Effector memory CD4-positive, alpha-beta T cell (primary cell): ENCODE data around the gene C16orf92.
A peak's percentile ranks its signal among the peaks of the same experiment; 100 is the strongest.

Experiments used
- DNase-seq, 3 donors: peaks; one replicate each; pipeline ENCODE4 v3.0.0-alpha.2; 2020
- H3K27ac ChIP-seq: 2 replicates; pipeline ENCODE4 v1.7.0; 2013; ENCODE audit warnings: mild to moderate bottlenecking, low read length, moderate library complexity; ENCODE audit not compliant: insufficient read depth, poor library complexity, severe bottlenecking
- H3K27me3 ChIP-seq: replicated peaks from 2 replicates; pipeline ENCODE4 v1.7.0; 2013; ENCODE audit warnings: mild to moderate bottlenecking, low read length; ENCODE audit not compliant: insufficient read depth, control insufficient read depth, poor library complexity, severe bottlenecking
- H3K36me3 ChIP-seq: 2 replicates; pipeline ENCODE4 v1.7.0; 2013; ENCODE audit warnings: mild to moderate bottlenecking, low read length, moderate library complexity; ENCODE audit not compliant: control insufficient read depth, insufficient read depth
- H3K4me1 ChIP-seq: 2 replicates; pipeline ENCODE4 v1.7.0; 2013; ENCODE audit warnings: low read length, mild to moderate bottlenecking; ENCODE audit not compliant: control insufficient read depth, insufficient read depth, poor library complexity, severe bottlenecking
- H3K4me3 ChIP-seq: 2 replicates; pipeline ENCODE4 v1.7.0; 2013; ENCODE audit warnings: low read length, low read depth, mild to moderate bottlenecking; ENCODE audit not compliant: insufficient read depth, poor library complexity, severe bottlenecking
- H3K9me3 ChIP-seq: 2 replicates; pipeline ENCODE4 v1.7.0; 2013; ENCODE audit warnings: mild to moderate bottlenecking, low read length, moderate library complexity; ENCODE audit not compliant: control insufficient read depth

C16orf92 gene

DNA sequence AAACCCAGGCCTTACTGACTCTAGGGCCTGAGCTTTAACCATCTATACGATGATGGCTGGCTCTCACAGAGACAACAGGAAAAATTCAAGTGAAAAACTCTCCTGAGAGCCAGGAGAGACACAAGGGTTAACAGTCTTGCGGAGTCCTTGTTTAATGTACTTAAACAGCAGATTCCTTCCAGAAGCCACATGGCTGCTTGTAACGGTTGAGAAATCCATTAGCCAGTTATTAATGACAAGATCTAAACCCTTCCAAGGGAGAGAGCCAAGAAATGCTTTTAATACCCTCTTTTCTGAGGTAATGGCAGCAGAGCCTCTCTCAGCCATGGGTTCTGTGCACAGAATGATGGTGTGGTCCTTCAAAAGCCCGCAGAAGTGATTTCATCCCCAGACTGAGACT is 37.3 kb downstream of the C16orf92 start:
- DNase-seq: no peak
- no peak overlapping the region for H3K4me3 ChIP-seq
- H3K27me3 ChIP-seq: no peaks in the 10 kb centered on the region
- no peak overlapping the region for H3K27ac ChIP-seq
- peaks cover 10% of the 10 kb centered on the region for H3K4me1 ChIP-seq
- no peaks in the 10 kb centered on the region for H3K36me3 ChIP-seq
- H3K9me3 ChIP-seq: no peaks in the 10 kb centered on the region

DNA sequence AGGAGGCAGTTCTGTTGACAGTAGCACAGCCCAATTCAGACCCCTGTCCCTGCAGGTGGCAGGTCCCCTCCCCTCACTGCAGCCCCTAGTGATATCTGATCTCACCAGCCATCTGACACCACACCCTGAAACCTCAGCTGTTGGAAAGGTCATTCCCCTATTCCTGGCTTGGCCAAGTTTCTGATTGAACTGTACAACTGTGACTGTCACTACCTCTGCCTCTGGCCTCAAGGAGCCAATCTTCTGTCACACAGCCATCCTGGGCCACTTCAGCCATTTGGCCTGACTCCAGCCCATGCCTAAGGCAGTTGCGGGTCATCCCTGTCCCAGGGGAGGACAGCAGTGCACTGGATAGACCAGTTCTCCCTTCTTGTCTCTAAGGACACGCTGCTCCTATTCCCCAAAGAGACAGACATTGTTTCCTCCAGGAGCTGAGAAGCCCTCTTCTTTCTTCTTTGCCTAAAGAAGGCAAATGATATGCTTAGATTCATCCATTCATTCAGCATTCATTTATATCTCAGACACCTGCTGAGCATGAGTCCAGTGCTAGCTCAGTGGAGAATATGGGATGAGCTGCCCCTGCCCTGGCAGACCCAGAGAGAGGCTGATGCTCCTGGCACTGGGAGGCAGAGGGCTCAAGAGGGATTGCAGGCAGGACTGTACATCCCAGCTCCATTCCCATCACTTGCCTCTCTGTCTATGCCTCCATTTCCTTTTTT is 38.0 kb downstream of the C16orf92 start:
- Histone ChIP-seq H3K27ac (no peak overlapping the region), H3K4me3 (no peak overlapping the region)

DNA sequence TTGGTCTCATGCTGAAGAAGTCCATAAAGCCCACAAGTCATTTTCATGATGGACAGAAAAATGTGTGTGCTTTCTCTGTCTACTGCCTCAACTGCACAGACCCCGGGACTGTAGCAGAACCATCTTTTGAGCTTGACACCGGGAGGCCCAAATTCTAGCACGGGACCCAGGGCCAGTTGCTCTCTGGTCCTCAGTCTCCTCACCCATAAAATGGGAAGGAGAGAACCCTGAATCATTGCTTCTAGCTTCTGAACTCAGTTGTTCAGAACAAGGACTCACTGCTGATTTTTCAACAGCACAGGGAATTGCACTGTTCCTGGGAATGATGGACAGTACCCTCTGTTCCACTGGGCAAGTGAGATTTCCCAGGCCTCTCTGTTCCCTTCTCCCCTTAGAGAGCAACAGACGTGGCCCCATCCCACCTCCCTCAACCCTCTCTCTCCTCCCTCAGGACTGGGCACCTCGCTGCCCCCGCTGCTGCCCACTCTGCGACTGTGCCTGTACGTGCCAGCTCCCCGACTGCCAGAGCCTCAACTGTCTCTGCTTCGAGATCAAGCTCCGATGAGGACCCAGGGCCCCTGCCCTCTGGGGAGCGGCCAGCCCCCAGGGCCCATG is 40.4 kb downstream of the C16orf92 start:
- H3K4me3 ChIP-seq: peak overlapping the region; percentile 98
- H3K27ac ChIP-seq: peak overlapping the region; percentile 83
- H3K9me3 ChIP-seq: no peaks in the 10 kb centered on the region
- peaks cover 28% of the 10 kb centered on the region for H3K4me1 ChIP-seq
- DNase-seq: no peak
- H3K27me3 ChIP-seq: no peaks in the 10 kb centered on the region
- H3K36me3 ChIP-seq: peaks cover 12% of the 10 kb centered on the region

More for the DNA sequence above, 38.0 kb downstream of the C16orf92 start:
- no peaks in the 10 kb centered on the region for H3K27me3 ChIP-seq
- DNase-seq: no peak
- peaks cover 10% of the 10 kb centered on the region for H3K4me1 ChIP-seq
- no peaks in the 10 kb centered on the region for H3K36me3 ChIP-seq
- H3K9me3 ChIP-seq: no peaks in the 10 kb centered on the region

DNA sequence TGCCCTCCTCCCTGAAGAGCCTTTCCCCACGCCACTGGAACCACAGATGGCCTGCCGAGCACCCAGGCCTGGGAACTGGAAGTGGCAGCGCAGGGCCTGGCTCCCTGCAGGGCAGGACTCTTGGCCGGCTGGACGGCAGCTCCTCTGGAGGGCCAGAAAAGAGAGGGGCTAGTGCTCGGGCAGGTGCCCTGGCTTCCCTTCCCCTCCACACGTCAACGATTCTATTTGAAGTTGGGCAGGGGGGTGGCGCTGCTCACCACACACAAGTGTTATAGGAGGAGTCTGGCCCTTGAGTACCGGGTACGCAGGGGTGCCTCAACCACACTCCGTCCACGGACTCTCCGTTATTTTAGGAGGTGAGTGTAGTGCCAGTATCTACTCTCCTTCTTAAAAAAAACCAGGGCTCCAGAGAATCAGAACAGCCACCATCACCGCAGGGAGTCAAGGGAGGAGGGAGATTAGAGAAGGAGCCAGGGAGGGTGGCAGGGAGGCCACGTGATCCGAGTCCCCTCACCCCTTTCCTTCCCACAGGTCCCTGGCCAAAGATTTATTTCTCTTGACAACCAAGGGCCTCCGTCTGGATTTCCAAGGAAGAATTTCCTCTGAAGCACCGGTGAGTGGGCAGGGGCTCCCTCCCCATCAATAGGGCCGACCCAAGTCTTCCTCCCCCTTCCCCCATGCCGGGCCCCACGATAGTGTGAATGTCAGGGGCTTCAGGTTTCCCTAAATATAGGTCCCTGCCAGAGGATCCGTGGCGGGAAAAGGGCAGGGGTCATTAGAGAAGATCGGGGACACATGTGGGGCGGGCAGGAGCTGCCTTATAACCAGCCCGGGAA is 41.1 kb downstream of the C16orf92 start:
- H3K4me1 ChIP-seq: peaks cover 32% of the 10 kb centered on the region
- no peaks in the 10 kb centered on the region for H3K27me3 ChIP-seq
- H3K36me3 ChIP-seq: peaks cover 19% of the 10 kb centered on the region
- H3K27ac ChIP-seq: peak overlapping the region; percentile 83
- no peaks in the 10 kb centered on the region for H3K9me3 ChIP-seq
- peak; percentile 41 to 49 (median 43) for DNase-seq
- peak overlapping the region; percentile 98 for H3K4me3 ChIP-seq

DNA sequence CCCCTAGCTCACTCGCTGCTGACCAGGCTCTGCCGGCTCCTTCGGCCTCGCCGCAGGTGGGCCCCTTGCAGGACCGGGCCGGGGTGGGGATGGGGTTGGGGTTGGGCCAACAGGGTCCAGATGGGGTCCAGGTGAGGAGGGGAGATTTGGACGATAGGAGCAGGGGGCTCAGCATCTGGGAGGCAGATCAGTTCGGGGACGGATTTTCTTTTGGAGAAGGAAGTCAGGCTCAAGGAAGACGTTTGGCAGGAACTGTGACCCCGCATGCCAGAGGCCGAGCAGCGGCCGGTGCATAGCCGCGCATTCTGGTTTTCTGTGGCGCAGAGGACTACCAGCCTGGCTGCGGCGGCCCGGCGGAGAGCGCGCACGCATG is 41.7 kb downstream of the C16orf92 start:
- peaks cover 26% of the 10 kb centered on the region for H3K36me3 ChIP-seq
- peak overlapping the region; percentile 83 for H3K27ac ChIP-seq
- H3K4me3 ChIP-seq: peak overlapping the region; percentile 98
- no peaks in the 10 kb centered on the region for H3K9me3 ChIP-seq
- no peaks in the 10 kb centered on the region for H3K27me3 ChIP-seq
- DNase-seq: no peak
- H3K4me1 ChIP-seq: peaks cover 33% of the 10 kb centered on the region

DNA sequence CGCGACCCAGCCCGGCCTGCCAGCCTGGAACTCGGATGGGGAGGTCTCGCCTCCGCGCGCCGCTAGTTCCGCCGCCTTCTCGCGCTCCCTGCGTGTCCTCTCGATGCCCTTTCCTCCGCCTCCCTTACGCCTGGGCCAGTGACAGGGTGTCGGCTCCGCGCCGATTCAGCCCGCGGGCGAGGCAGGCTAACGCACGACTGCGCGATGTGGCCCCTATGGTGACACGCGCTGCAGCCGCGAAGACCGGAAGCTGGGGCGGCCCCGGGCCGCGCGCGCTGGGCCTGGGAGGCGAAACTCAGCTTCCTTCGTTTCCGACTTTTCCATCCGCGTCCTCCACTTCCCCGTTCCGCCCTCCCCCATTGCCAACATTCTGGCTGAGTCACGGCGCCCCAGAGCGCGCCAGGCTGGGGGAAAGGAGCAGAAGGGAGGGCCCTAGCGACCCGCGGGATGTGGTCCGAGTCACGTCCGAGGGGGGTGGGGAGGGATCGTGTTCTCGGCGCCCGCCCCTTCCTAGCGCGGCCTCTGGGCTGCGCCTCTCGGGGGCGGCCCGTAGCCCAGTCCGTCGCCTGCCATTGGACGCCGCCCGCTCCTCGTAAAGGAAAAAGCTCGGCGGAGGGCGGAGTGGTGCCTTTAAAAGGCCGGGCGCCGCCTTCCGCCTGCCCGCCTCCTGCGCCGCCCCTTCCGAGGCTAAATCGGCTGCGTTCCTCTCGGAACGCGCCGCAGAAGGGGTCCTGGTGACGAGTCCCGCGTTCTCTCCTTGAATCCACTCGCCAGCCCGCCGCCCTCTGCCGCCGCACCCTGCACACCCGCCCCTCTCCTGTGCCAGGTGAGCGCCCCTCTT is 42.3 kb downstream of the C16orf92 start, which contains the start of gene ALDOA:
TSS of gene ALDOA (plus strand) at position 659 of the 841 bp plus-strand sequence. CDS start 1,138 bp downstream, outside the sequence.
- Histone ChIP-seq H3K9me3 (no peaks in the 10 kb centered on the region), H3K27ac (peak within 1 kb of the TSS; percentile 83), H3K4me1 (peaks cover 33% of the 10 kb centered on the region), H3K36me3 (peaks cover 32% of the 10 kb centered on the region), H3K27me3 (no peaks in the 10 kb centered on the region), H3K4me3 (peak within 1 kb of the TSS; percentile 98)
- peak; percentile 89 to 91 (median 90) for DNase-seq

DNA sequence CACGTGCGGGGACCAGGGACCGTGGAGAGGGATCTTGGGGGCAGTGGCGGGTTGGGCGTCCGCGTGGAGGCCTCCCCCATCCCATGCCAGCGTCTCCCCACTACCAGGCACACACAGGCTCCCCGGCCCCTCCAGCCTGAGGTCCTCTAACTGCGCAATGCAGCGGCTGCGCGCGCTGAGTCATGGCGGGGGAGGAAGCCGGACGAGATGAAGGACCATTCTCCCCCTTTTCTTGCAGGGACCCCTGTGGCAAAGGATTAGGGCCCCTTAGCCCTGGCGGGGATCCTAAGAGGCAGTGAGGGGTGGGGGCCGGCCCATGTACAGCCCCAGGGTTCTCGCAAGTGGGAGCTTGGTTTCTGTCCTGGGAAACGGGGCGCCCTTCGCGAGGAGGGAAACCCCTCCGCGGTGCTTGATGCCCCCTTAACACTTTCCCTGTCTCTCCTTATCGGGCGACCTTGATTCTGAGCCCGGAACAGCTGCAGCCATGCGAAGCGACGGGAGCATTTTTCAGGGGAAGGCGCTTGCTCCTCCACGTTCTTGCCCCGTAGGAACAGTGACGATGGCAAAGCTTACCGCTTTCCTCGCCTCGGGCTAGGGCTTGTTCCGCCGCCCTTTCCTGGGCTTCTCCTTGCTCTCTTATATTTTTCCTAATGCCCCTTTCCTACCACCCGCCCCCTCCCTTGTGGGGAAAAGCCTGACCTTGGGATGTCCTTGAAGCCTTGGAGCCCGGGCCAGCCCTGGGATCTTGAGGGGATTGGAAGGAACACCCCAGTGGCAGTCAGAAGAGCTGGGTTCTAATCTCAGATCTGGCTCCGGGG is 43.2 kb downstream of the C16orf92 start:
- Histone ChIP-seq H3K36me3 (peaks cover 39% of the 10 kb centered on the region), H3K27me3 (no peaks in the 10 kb centered on the region), H3K9me3 (no peaks in the 10 kb centered on the region), H3K4me3 (peak overlapping the region; percentile 98), H3K4me1 (peaks cover 33% of the 10 kb centered on the region), H3K27ac (peak overlapping the region; percentile 83)
- DNase-seq: peak in 1 of 3 donors; percentile 20

DNA sequence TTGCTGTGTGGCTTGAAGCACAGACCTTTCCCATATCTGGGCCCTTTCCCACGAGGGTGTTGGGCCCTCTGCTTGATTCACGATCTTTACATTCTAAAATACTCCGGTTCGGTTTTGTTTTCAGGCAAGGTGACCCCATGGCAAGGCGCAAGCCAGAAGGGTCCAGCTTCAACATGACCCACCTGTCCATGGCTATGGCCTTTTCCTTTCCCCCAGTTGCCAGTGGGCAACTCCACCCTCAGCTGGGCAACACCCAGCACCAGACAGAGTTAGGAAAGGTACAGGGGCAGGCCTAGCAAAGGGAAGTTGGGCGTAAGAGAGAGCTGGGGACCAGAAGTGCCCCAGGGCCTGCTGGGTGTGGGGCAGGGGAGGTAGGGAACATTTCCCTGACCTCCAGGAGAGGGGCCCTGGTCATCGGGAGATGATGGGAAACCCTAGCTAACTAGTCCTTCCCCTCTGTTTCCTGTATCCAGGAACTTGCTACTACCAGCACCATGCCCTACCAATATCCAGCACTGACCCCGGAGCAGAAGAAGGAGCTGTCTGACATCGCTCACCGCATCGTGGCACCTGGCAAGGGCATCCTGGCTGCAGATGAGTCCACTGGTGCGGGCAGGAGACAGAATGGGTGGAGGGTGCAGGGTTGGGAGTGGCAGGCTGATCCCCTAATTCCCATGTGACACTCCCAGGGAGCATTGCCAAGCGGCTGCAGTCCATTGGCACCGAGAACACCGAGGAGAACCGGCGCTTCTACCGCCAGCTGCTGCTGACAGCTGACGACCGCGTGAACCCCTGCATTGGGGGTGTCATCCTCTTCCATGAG is 44.0 kb downstream of the C16orf92 start:
- Histone ChIP-seq H3K27ac (peak overlapping the region; percentile 83), H3K36me3 (peaks cover 46% of the 10 kb centered on the region), H3K9me3 (no peaks in the 10 kb centered on the region), H3K4me1 (peaks cover 33% of the 10 kb centered on the region), H3K4me3 (peak overlapping the region; percentile 98), H3K27me3 (no peaks in the 10 kb centered on the region)
- DNase-seq: no peak
